Adrenal gland (tissue), 5 donors: ENCODE measurements around the gene FYN.

ENCODE experiments used
- CTCF ChIP-seq, 6 experiments: fragments of 450-650 bp in 4 of 6; fragments of 200-600 bp in 2 of 6; sonication (generic) in 1 of 6; IDR thresholded peaks; 1 replicate in 5 of 6; 2 replicates in 1 of 6; pipeline versions ENCODE4 v1.5.1 to v1.8.0; 2016 to 2021; ENCODE audit warnings: antibody characterized with exemption in 6 of 6, mild to moderate bottlenecking in 2 of 6, moderate library complexity in 1 of 6
- POLR2A ChIP-seq, 2 donors: fragments of 450-650 bp; IDR thresholded peaks; one replicate each; pipeline ENCODE4 v1.6.1; 2017; ENCODE audit warnings: antibody characterized with exemption in 2 of 2, mild to moderate bottlenecking in 2 of 2, moderate library complexity in 1 of 2
- donor health status: DM: no; HTN: no; CAD: no.

- TF ChIP-seq POLR2A (IDR thresholded peaks at IDR 0.05) (no peak), CTCF (IDR thresholded peaks at IDR 0.05) (no peak)
These were observed 198.4 kb downstream of the FYN start for GRCh38 chr6:111674883-111675282.
